IMR-90 (cell line): ENCODE results near the gene PIK3R3. TPM values are rescaled to one million over a fixed set of nuclear protein-coding genes. Genes with fewer than 3 reads are reported as not detected.

ENCODE experiments used
- ATAC-seq: fragments of 200-7000 bp; cut with Tn5 transposase; 2 replicates; pipeline ENCODE4 v1.9.1; 2020; ENCODE audit warnings: low read depth, mild to moderate bottlenecking, moderate library complexity
- BruUV-seq: library from RNA; stranded (reverse); fragments of 400-500 nt; replicated peaks from 2 replicates; lab custom pipeline; 2021; lab: Mats Ljungman, UMichigan
- CTCF ChIA-PET: fragments of 300-600 bp; formaldehyde crosslinking; extraction: SDS; loops from one replicate; lab custom pipeline; 2021; ENCODE audit warnings: antibody characterized with exemption; lab: Yijun Ruan, JAX
- POLR2A ChIA-PET: fragments of 300-600 bp; sonication (Branson Sonifier 250); formaldehyde crosslinking; loops from one replicate; lab custom pipeline; 2022; ENCODE audit warnings: antibody characterized with exemption; ENCODE audit not compliant: unreplicated experiment; lab: Charles Lee
- DNase-seq: peaks from one replicate; pipeline ENCODE4 v3.0.0; 2013
- H2AFZ ChIP-seq: replicated peaks from 2 replicates; pipeline ENCODE3; 2013; ENCODE audit warnings: low read length, mild to moderate bottlenecking; ENCODE audit not compliant: poor library complexity
- H2AK5ac ChIP-seq: 2 replicates; pipeline ENCODE4 v1.6.1; 2013; ENCODE audit warnings: low read depth, low read length, inconsistent platforms
- H2AK9ac ChIP-seq: replicated peaks from 2 replicates; pipeline ENCODE3; 2013; ENCODE audit warnings: mild to moderate bottlenecking, low read depth, low read length, moderate library complexity; ENCODE audit not compliant: poor library complexity
- H2BK120ac ChIP-seq: 2 replicates; pipeline ENCODE4 v1.6.1; 2013; ENCODE audit warnings: low read depth, low read length, inconsistent platforms
- H2BK15ac ChIP-seq: 3 replicates; pipeline ENCODE4 v1.6.1; 2013; ENCODE audit warnings: low read depth, low read length, inconsistent platforms
- H2BK20ac ChIP-seq: 2 replicates; pipeline ENCODE4 v1.6.1; 2013; ENCODE audit warnings: low read depth, mild to moderate bottlenecking, inconsistent platforms, low read length, moderate library complexity
- H2BK5ac ChIP-seq: 2 replicates; pipeline ENCODE4 v1.6.1; 2013; ENCODE audit warnings: mild to moderate bottlenecking, low read depth, low read length, inconsistent platforms; ENCODE audit not compliant: poor library complexity, severe bottlenecking
- H3K14ac ChIP-seq: replicated peaks from 2 replicates; pipeline ENCODE4 v1.6.1; 2013; ENCODE audit warnings: low read depth, low read length, inconsistent platforms
- H3K18ac ChIP-seq: 2 replicates; pipeline ENCODE4 v1.6.1; 2013; ENCODE audit warnings: low read depth, low read length, control low read depth
- H3K23ac ChIP-seq: 2 replicates; pipeline ENCODE4 v1.6.1; 2013; ENCODE audit warnings: low read depth, low read length, inconsistent platforms
- H3K27ac ChIP-seq: 2 replicates; pipeline ENCODE4 v1.5.1; 2013; ENCODE audit warnings: mild to moderate bottlenecking, control low read depth, low read length; ENCODE audit not compliant: insufficient read depth
- H3K27me3 ChIP-seq: 2 replicates; pipeline ENCODE4 v1.6.1; 2013; ENCODE audit warnings: low read length; ENCODE audit not compliant: control insufficient read depth, insufficient read depth
- H3K36me3 ChIP-seq: 2 replicates; pipeline ENCODE4 v1.6.1; 2013; ENCODE audit warnings: low read length, mixed read lengths; ENCODE audit not compliant: control insufficient read depth, insufficient read depth
- H3K4ac ChIP-seq: 2 replicates; pipeline ENCODE4 v1.6.1; 2013; ENCODE audit warnings: low read depth, low read length, inconsistent platforms
- H3K4me1 ChIP-seq: 2 replicates; pipeline ENCODE4 v1.6.1; 2013; ENCODE audit warnings: low read length, mixed read lengths; ENCODE audit not compliant: control insufficient read depth, insufficient read depth
- H3K4me2 ChIP-seq: 2 replicates; pipeline ENCODE4 v1.6.1; 2013; ENCODE audit warnings: low read depth, mild to moderate bottlenecking, control low read depth, low read length, moderate library complexity
- H3K4me3 ChIP-seq: 2 replicates; pipeline ENCODE4 v1.5.1; 2013; ENCODE audit warnings: low read depth, mild to moderate bottlenecking, control low read depth, low read length, moderate library complexity; ENCODE audit not compliant: insufficient read depth
- H3K56ac ChIP-seq: 2 replicates; pipeline ENCODE4 v1.6.1; 2013; ENCODE audit warnings: low read length, inconsistent platforms; ENCODE audit not compliant: insufficient read depth; ENCODE audit errors: extremely low read depth
- H3K79me1 ChIP-seq, 2 experiments: 2 replicates each; pipeline ENCODE4 v1.6.1; 2013; ENCODE audit warnings: low read length in 2 of 2, inconsistent platforms in 1 of 2, low read depth in 1 of 2
- H3K9ac ChIP-seq: 2 replicates; pipeline ENCODE4 v1.6.1; 2013; ENCODE audit warnings: low read depth, low read length, control low read depth
- H3K9me1 ChIP-seq: 2 replicates; pipeline ENCODE4 v1.6.1; 2013; ENCODE audit warnings: low read length, inconsistent platforms; ENCODE audit not compliant: insufficient read depth
- H3K9me3 ChIP-seq: 2 replicates; pipeline ENCODE4 v1.6.1; 2013; ENCODE audit warnings: low read length; ENCODE audit not compliant: control insufficient read depth, insufficient read depth
- H4K20me1 ChIP-seq: 2 replicates; pipeline ENCODE4 v1.6.1; 2013; ENCODE audit warnings: low read length, inconsistent platforms; ENCODE audit not compliant: insufficient read depth
- H4K5ac ChIP-seq: 2 replicates; pipeline ENCODE4 v1.6.1; 2013; ENCODE audit warnings: mild to moderate bottlenecking, low read depth, low read length, control low read depth
- H4K8ac ChIP-seq, 2 experiments: 2 replicates each; pipeline ENCODE4 v1.6.1; 2013; ENCODE audit warnings: low read depth in 2 of 2, low read length in 2 of 2, control low read depth in 1 of 2, inconsistent platforms in 1 of 2
- H4K91ac ChIP-seq: 2 replicates; pipeline ENCODE4 v1.6.1; 2013; ENCODE audit warnings: low read depth, low read length, inconsistent platforms; ENCODE audit not compliant: insufficient read depth
- CEBPB ChIP-seq: IDR thresholded peaks from 2 replicates; pipeline ENCODE4 v1.6.1; 2012; ENCODE audit warnings: low read depth, low read length, improper control_type of control experiment
- POLR2A ChIP-seq: IDR thresholded peaks from 2 replicates; pipeline ENCODE4 v1.6.1; 2012; ENCODE audit warnings: mild to moderate bottlenecking, low read depth, low read length
- WGBS, 2 experiments: methylation state at CpG; one replicate each; pipeline versions ENCODE4 v1.1.5 to v1.1.7; 2013; ENCODE audit warnings: missing lambda C conversion rate in 2 of 2; ENCODE audit not compliant: insufficient read length in 1 of 2; ENCODE audit errors: extremely low coverage in 2 of 2; 5-methylcytosine and 5-hydroxymethylcytosine counted together
- dilution Hi-C: fragments of 300-500 bp; cut with HindIII; formaldehyde crosslinking; loops from one replicate; pipeline ENCODE4 v1.14.3; 2018; ENCODE audit warnings: low sequenced_read_pairs; ENCODE audit not compliant: unreplicated experiment
- in situ Hi-C: fragments of 300-500 bp; cut with MboI; formaldehyde crosslinking; loops from 3 replicates; pipeline ENCODE4 v1.14.3; 2019; ENCODE audit warnings: low sequenced_read_pairs, inconsistent platforms, mixed read lengths
- intact Hi-C: fragments of 100-400 bp; cut with micrococcal nuclease; formaldehyde crosslinking; loops from 2 replicates; pipeline ENCODE4 v1.10.0; 2022
- polyA plus RNA-seq, 3 experiments: library from polyadenylated mRNA; depleted of rRNA; stranded (reverse); fragments of >200 nt; gene quantifications; 2 replicates each; pipeline ENCODE4 v1.2.3, GENCODE V29; 2012; ENCODE audit warnings: low replicate concordance in 1 of 3
- total RNA-seq: library from RNA; depleted of rRNA; stranded (reverse); fragments of >200 nt; gene quantifications from 2 replicates; pipeline ENCODE4 v1.2.3, GENCODE V29; 2012

The PIK3R3 gene
- total and polyA plus RNA-seq, 2 of the 4 experiments (the other 2 are of a cell fraction) = 5.3 to 9.9 TPM

DNA sequence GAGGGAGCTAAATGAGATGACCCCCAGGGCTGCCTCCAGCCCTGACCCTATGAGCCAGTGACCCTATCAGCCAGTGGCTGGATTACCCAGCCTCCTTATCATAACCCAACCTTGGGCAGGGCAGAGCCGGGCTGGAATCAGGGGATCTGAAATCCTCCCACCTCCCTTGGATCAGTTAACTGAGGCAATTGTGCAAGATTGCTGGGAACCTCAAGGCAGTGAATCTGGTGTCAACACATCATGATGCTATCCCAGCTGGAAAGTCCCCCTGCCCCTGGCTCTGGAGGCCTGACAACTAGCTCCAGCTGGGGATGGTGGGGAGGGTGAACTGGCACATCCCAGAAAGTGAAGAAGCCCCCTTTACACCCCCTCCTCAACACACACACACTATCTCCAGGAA is 36.0 kb upstream of the PIK3R3 start:
- H3K56ac ChIP-seq = no peak overlapping the region
- no peak overlapping the region for H4K91ac ChIP-seq
- dilution Hi-C loops (no loop called here), intact Hi-C loops (no loop called here), in situ Hi-C loops (no loop called here)
- ATAC-seq = no peak
- no peak overlapping the region for H2BK20ac ChIP-seq
- H3K79me1 ChIP-seq = no peaks in the 10 kb centered on the region
- no peak overlapping the region for H2AFZ ChIP-seq
- no peaks in the 10 kb centered on the region for H3K36me3 ChIP-seq
- H3K18ac ChIP-seq = no peak overlapping the region
- H3K4ac ChIP-seq = no peak overlapping the region
- no peak overlapping the region for H2AK5ac ChIP-seq
- H2AK9ac ChIP-seq = no peak overlapping the region
- H4K8ac ChIP-seq = no peak overlapping the region
- no peaks in the 10 kb centered on the region; the same call in none of the 2 replicates for H3K9me1 ChIP-seq
- no peak overlapping the region for H3K27ac ChIP-seq
- 67% methylated on average over 1 of the region's 1 CpG; no CpG with 5 or more reads in 1 of the 2 experiments for WGBS, 2 experiments
- no TSS peak for BruUV-seq
- H4K20me1 ChIP-seq = no peaks in the 10 kb centered on the region
- no peak overlapping the region for H3K23ac ChIP-seq
- TF ChIP-seq POLR2A (no peak), CEBPB (peak; percentile 67)
- H3K14ac ChIP-seq = no peak overlapping the region
- no peak overlapping the region for H2BK15ac ChIP-seq
- peaks cover 34% of the 10 kb centered on the region for H3K27me3 ChIP-seq
- peaks cover 2% of the 10 kb centered on the region; the same call in 1 of the 2 replicates for H3K4me1 ChIP-seq
- no peak overlapping the region for H4K5ac ChIP-seq
- no peak overlapping the region for H3K4me3 ChIP-seq
- H3K9me3 ChIP-seq = no peaks in the 10 kb centered on the region
- H2BK120ac ChIP-seq = no peak overlapping the region
- no peak overlapping the region for H2BK5ac ChIP-seq
- DNase-seq = peak; percentile 30
- POLR2A ChIA-PET = no interaction called here
- CTCF ChIA-PET = interaction anchor here (0.5 kb wide), 1 partner anchor 1170 kb away, joined by 3 read pairs; no protein-coding TSS in a partner anchor
- H3K9ac ChIP-seq = no peak overlapping the region
- no peak overlapping the region for H3K4me2 ChIP-seq
